ENCODE measurements around the gene GOLGA2.

GRCh38 chr9:128244837-128245231 is 31.0 kb downstream of the GOLGA2 start:
- TF ChIP-seq CTCF (IDR thresholded peaks at IDR 0.05; ENCODE audit: insufficient read depth, low read length, poor library complexity, severe bottlenecking), result no peak
- TF ChIP-seq EZH2phosphoT487 (conservative IDR thresholded peaks at IDR 0.05; ENCODE audit: low read length), result no peak

Measured in SU-DHL-6 (cell line).